Endothelial cell of umbilical vein (primary cell): ENCODE measurements around the gene OGDH. TPM values are rescaled to one million over a fixed set of nuclear protein-coding genes. Genes with fewer than 3 reads are reported as not detected.

Source experiments
- BruUV-seq: library from RNA; stranded (reverse); fragments of 400-500 nt; replicated peaks from 2 replicates; lab custom pipeline; 2021; lab: Mats Ljungman, UMichigan
- CTCF ChIA-PET: fragments of 300-600, 350-600 bp; sonication (Branson Sonifier 250); formaldehyde crosslinking; loops from one replicate; lab custom pipeline; 2021; ENCODE audit warnings: antibody characterized with exemption, inconsistent platforms; lab: Charles Lee
- POLR2A ChIA-PET: fragments of 300-600, 350-600 bp; sonication (Branson Sonifier 250); formaldehyde crosslinking; loops from one replicate; lab custom pipeline; 2021; ENCODE audit warnings: antibody characterized with exemption, inconsistent platforms; lab: Charles Lee
- DNase-seq: peaks from one replicate; pipeline ENCODE4 v3.0.0-alpha.2; 2011; ENCODE audit warnings: low read depth, low spot score
- FAIRE-seq: peaks from 2 replicates; lab custom pipeline; 2011; peaks lifted over from hg19 to GRCh38; lab: Jason Lieb, UNC
- H2AFZ ChIP-seq: 2 replicates; pipeline ENCODE4 v1.6.0; 2012; ENCODE audit warnings: low read depth, low read length, control low read depth, inconsistent platforms
- H3K27ac ChIP-seq: 2 replicates; pipeline ENCODE4 v1.5.1; 2011; ENCODE audit warnings: low read depth, mild to moderate bottlenecking, control low read depth, low read length, moderate library complexity; ENCODE audit not compliant: insufficient read depth
- H3K27me3 ChIP-seq, 2 experiments: 2 replicates each; pipeline versions ENCODE4 v1.6.0 to v1.6.1; 2011; ENCODE audit warnings: low read length in 2 of 2, mixed read lengths in 1 of 2; ENCODE audit not compliant: control insufficient read depth in 2 of 2, insufficient read depth in 2 of 2
- H3K36me3 ChIP-seq, 2 experiments: 2 replicates in 1 of 2; 3 replicates in 1 of 2; pipeline ENCODE4 v1.5.1; 2011; ENCODE audit warnings: low read length in 2 of 2, mild to moderate bottlenecking in 1 of 2, moderate library complexity in 1 of 2; ENCODE audit not compliant: control insufficient read depth in 2 of 2, insufficient read depth in 2 of 2; ENCODE audit errors: extremely low read depth in 1 of 2
- H3K4me1 ChIP-seq: 3 replicates; pipeline ENCODE4 v1.5.1; 2011; ENCODE audit warnings: mild to moderate bottlenecking, low read length; ENCODE audit not compliant: control insufficient read depth, insufficient read depth; ENCODE audit errors: extremely low read depth
- H3K4me2 ChIP-seq: 2 replicates; pipeline ENCODE4 v1.6.1; 2011; ENCODE audit warnings: low read length, control low read depth, mixed read lengths; ENCODE audit not compliant: insufficient read depth
- H3K4me3 ChIP-seq, 3 experiments: fragments of 200-600 bp in 1 of 3; sonication (generic), shearing (Covaris generic) in 1 of 3; replicated peaks in 1 of 3; 2 replicates each; pipeline ENCODE4 v1.5.1; 2011 to 2016; ENCODE audit warnings: control low read depth in 3 of 3, low read length in 3 of 3, mild to moderate bottlenecking in 2 of 3, inconsistent platforms in 1 of 3, low read depth in 1 of 3, moderate library complexity in 1 of 3; ENCODE audit not compliant: insufficient read depth in 1 of 3
- H3K79me2 ChIP-seq: 2 replicates; pipeline ENCODE4 v1.6.0; 2012; ENCODE audit warnings: low read length, inconsistent platforms; ENCODE audit not compliant: control insufficient read depth, insufficient read depth
- H3K9ac ChIP-seq: replicated peaks from 2 replicates; pipeline ENCODE3; 2011; ENCODE audit warnings: low read length, control low read depth; ENCODE audit not compliant: insufficient read depth; ENCODE audit errors: extremely low read depth
- H3K9me1 ChIP-seq: replicated peaks from 3 replicates; pipeline ENCODE4 v1.6.0; 2011; ENCODE audit warnings: mild to moderate bottlenecking, low read length; ENCODE audit not compliant: control insufficient read depth, insufficient read depth; ENCODE audit errors: extremely low read depth
- H3K9me3 ChIP-seq: replicated peaks from 2 replicates; pipeline ENCODE4 v1.5.1; 2012; ENCODE audit warnings: low read length, inconsistent platforms; ENCODE audit not compliant: control insufficient read depth, insufficient read depth
- H4K20me1 ChIP-seq: replicated peaks from 2 replicates; pipeline ENCODE3; 2011; ENCODE audit warnings: mild to moderate bottlenecking, low read length; ENCODE audit not compliant: control insufficient read depth, insufficient read depth; ENCODE audit errors: extremely low read depth
- CTCF ChIP-seq, 2 donors: IDR thresholded peaks; 1 replicate in 1 of 2; 2 replicates in 1 of 2; pipeline ENCODE4 v1.5.1; 2011; ENCODE audit warnings: low read length in 2 of 2, mild to moderate bottlenecking in 2 of 2, moderate library complexity in 2 of 2, control low read depth in 1 of 2, inconsistent platforms in 1 of 2, low read depth in 1 of 2; ENCODE audit not compliant: insufficient read depth in 1 of 2; ENCODE audit errors: extremely low read depth in 1 of 2
- FOS ChIP-seq: IDR thresholded peaks from 2 replicates; pipeline ENCODE4 v1.6.1; 2011; ENCODE audit warnings: mild to moderate bottlenecking, low read length, moderate library complexity, borderline replicate concordance; ENCODE audit not compliant: insufficient read depth
- JUN ChIP-seq: IDR thresholded peaks from 2 replicates; pipeline ENCODE4 v1.6.1; 2011; ENCODE audit warnings: borderline replicate concordance, low read depth; ENCODE audit not compliant: insufficient read length, insufficient read depth
- MAX ChIP-seq: IDR thresholded peaks from 2 replicates; pipeline ENCODE4 v1.6.1; 2011; ENCODE audit not compliant: insufficient read depth, insufficient read length
- POLR2A ChIP-seq: IDR thresholded peaks from 2 replicates; pipeline ENCODE4 v1.6.1; 2012; ENCODE audit warnings: low read depth, mild to moderate bottlenecking, control low read depth, low read length
- POLR2AphosphoS5 ChIP-seq: IDR thresholded peaks from 2 replicates; pipeline ENCODE4 v1.6.1; 2012; ENCODE audit warnings: low read depth, mild to moderate bottlenecking, control low read depth, low read length, moderate library complexity; ENCODE audit not compliant: insufficient read depth
- dilution Hi-C: fragments of 300-500 bp; cut with MboI; formaldehyde crosslinking; loops from one replicate; pipeline ENCODE4 v1.15.0; 2019; ENCODE audit warnings: low sequenced_read_pairs; ENCODE audit not compliant: extremely low pct_ligation_motif_present
- intact Hi-C: fragments of 100-400 bp; cut with micrococcal nuclease; formaldehyde crosslinking; loops from one replicate; pipeline ENCODE4 v1.10.0; 2022
- polyA plus RNA-seq, 4 experiments: library from polyadenylated mRNA; depleted of rRNA in 3 of 4; stranded (reverse) in 3 of 4; unstranded in 1 of 4; fragments of >200 nt; gene quantifications; 2 replicates each; pipeline versions ENCODE4 v1.2.1 to v1.2.3, GENCODE V29; 2011 to 2012; ENCODE audit warnings: missing spikeins in 1 of 4
- total RNA-seq: library from RNA; stranded (reverse); gene quantifications from 2 replicates; pipeline ENCODE4 v1.2.3, GENCODE V29; 2021

OGDH gene
- total and polyA plus RNA-seq, 2 donors (not counting 3 experiments of a cell fraction or from before 2014, with no cell fraction given), result 88.9 to 92.9 TPM

GRCh38 chr7:44573464-44574286 is 32.8 kb upstream of the OGDH start, which contains the start of gene DDX56:
DDX56 (minus strand) TSS chr7:44573908; CDS start chr7:44573895, 13 bp downstream.
- no peaks in the 10 kb centered on the region for H3K27me3 ChIP-seq
- ChIA-PET CTCF (interaction anchor here (0.8 to 1.6 kb wide), 7 partner anchors 9 to 562 kb away, joined by 3 to 16 read pairs (median 4); partner anchors contain the start of gene TMED4), POLR2A (interaction anchor here (0.5 to 1.0 kb wide), 5 partner anchors 9 to 275 kb away, joined by 3 to 6 read pairs (median 4); partner anchors contain the start of genes H2AZ2 and TMED4)
- H4K20me1 ChIP-seq, result no peaks in the 10 kb centered on the region
- BruUV-seq, result TSS peak; percentile 55
- H3K9me3 ChIP-seq, result no peaks in the 10 kb centered on the region
- H3K4me3 ChIP-seq, result peak within 1 kb of the TSS; percentile 36 to 77 (median 54)
- H3K36me3 ChIP-seq, result peaks cover 24 to 30% of the 10 kb centered on the region in 2 experiments
- H3K4me1 ChIP-seq, result peaks cover 9% of the 10 kb centered on the region
- peak within 1 kb of the TSS; percentile 88 for H3K4me2 ChIP-seq
- peak within 1 kb of the TSS; percentile 60 for H2AFZ ChIP-seq
- peak within 1 kb of the TSS; percentile 73 for H3K27ac ChIP-seq
- intact Hi-C loops (loop anchor here (5.0 kb wide), 1 partner anchor 316 kb away; no protein-coding TSS in a partner anchor), dilution Hi-C loops (no loop called here)
- peak; percentile 98 for FAIRE-seq
- H3K9me1 ChIP-seq, result no peaks in the 10 kb centered on the region
- peak within 1 kb of the TSS; percentile 80 for H3K9ac ChIP-seq
- H3K79me2 ChIP-seq, result peaks cover 26% of the 10 kb centered on the region
- peak; percentile 96 for DNase-seq
- TF ChIP-seq JUN (no peak), CTCF (IDR thresholded peaks at IDR 0.05; ENCODE audit: extremely low read depth in 1 of 2, insufficient read depth in 1 of 2, low read depth in 1 of 2, low read length in 2 of 2) (no peak), POLR2A (peak; percentile 95), POLR2AphosphoS5 (peak; percentile 96), FOS (no peak), MAX (peak; percentile 90)
